ENCODE results near the gene METTL21C. TPM values are rescaled to one million over a fixed set of nuclear protein-coding genes. Genes with fewer than 3 reads are reported as not detected.

Gene METTL21C
- total RNA-seq, 2 donors from 2014 or later: not detected

GRCh38 chr13:102667023-102667422, 27.8 kb downstream of the METTL21C start:
- Histone ChIP-seq H3K9me3 (ENCODE audit: control insufficient read depth, low read length) (peaks cover 71% of the 10 kb centered on the region), H3K9ac (ENCODE audit: extremely low read depth, low read length, poor library complexity, severe bottlenecking) (no peak overlapping the region), H3K27me3 (ENCODE audit: control insufficient read depth, insufficient read depth, low read length, poor library complexity, severe bottlenecking) (no peaks in the 10 kb centered on the region), H3K4me1 (ENCODE audit: control insufficient read depth, insufficient read depth, low read length) (peaks cover 11% of the 10 kb centered on the region), H3K4me3 (ENCODE audit: low read length) (peak overlapping the region; percentile 68), H3K27ac (ENCODE audit: low read depth, low read length) (no peak overlapping the region), H3K36me3 (ENCODE audit: control insufficient read depth, insufficient read depth, low read length) (peaks cover 88% of the 10 kb centered on the region)
- Mint-ChIP-seq H3K36me3 (ENCODE audit: low read depth) (peaks cover 91% of the 10 kb centered on the region), H3K27me3 (ENCODE audit: insufficient read depth) (no peaks in the 10 kb centered on the region), H3K4me1 (no peaks in the 10 kb centered on the region), H3K4me3 (no peak overlapping the region), H3K9me3 (peaks cover 66% of the 10 kb centered on the region), H3K27ac (no peak overlapping the region)
- DNase-seq: no peak
- TF ChIP-seq CTCF (conservative IDR thresholded peaks at IDR 0.05): no peak

- H3K4me1 Mint-ChIP-seq: no peaks in the 10 kb centered on the region
- no peak for TF ChIP-seq CTCF (conservative IDR thresholded peaks at IDR 0.05)
Observed at GRCh38 chr13:102659168-102659713, 35.6 kb downstream of the METTL21C start.

GRCh38 chr13:102658660-102659059, 36.2 kb downstream of the METTL21C start:
- DNase-seq: no peak
- H3K27ac ChIP-seq (ENCODE audit: low read depth, low read length): no peak overlapping the region
- no peak overlapping the region for H3K27ac Mint-ChIP-seq
- no peak for TF ChIP-seq CTCF (conservative IDR thresholded peaks at IDR 0.05)
- H3K9me3 ChIP-seq (ENCODE audit: control insufficient read depth, low read length): peaks cover 22% of the 10 kb centered on the region
- no peak overlapping the region for H3K4me3 Mint-ChIP-seq
- H3K9ac ChIP-seq (ENCODE audit: extremely low read depth, low read length, poor library complexity, severe bottlenecking): no peak overlapping the region
- no peaks in the 10 kb centered on the region for H3K9me3 Mint-ChIP-seq
- no peaks in the 10 kb centered on the region for H3K27me3 Mint-ChIP-seq (ENCODE audit: insufficient read depth)
- no peaks in the 10 kb centered on the region for H3K4me1 Mint-ChIP-seq
- no peaks in the 10 kb centered on the region for H3K27me3 ChIP-seq (ENCODE audit: control insufficient read depth, insufficient read depth, low read length, poor library complexity, severe bottlenecking)
- peaks cover 50% of the 10 kb centered on the region for H3K36me3 Mint-ChIP-seq (ENCODE audit: low read depth)
- H3K36me3 ChIP-seq (ENCODE audit: control insufficient read depth, insufficient read depth, low read length): peaks cover 88% of the 10 kb centered on the region
- 89 to 96% methylated on average over 1 to 3 of the region's 3 CpGs for WGBS, 2 experiments (ENCODE audit: insufficient coverage in 1 of 2, insufficient read length in 1 of 2)
- peaks cover 3% of the 10 kb centered on the region for H3K4me1 ChIP-seq (ENCODE audit: control insufficient read depth, insufficient read depth, low read length)
- H3K4me3 ChIP-seq (ENCODE audit: low read length): no peak overlapping the region

More at GRCh38 chr13:102659168-102659713, 35.6 kb downstream of the METTL21C start:
- H3K36me3 Mint-ChIP-seq (ENCODE audit: low read depth): peaks cover 56% of the 10 kb centered on the region
- peaks cover 3% of the 10 kb centered on the region for H3K4me1 ChIP-seq (ENCODE audit: control insufficient read depth, insufficient read depth, low read length)
- H3K27ac Mint-ChIP-seq: no peak overlapping the region
- no peak overlapping the region for H3K4me3 Mint-ChIP-seq
- no peaks in the 10 kb centered on the region for H3K27me3 ChIP-seq (ENCODE audit: control insufficient read depth, insufficient read depth, low read length, poor library complexity, severe bottlenecking)
- H3K4me3 ChIP-seq (ENCODE audit: low read length): no peak overlapping the region
- H3K27ac ChIP-seq (ENCODE audit: low read depth, low read length): no peak overlapping the region
- DNase-seq: no peak
- no peak overlapping the region for H3K9ac ChIP-seq (ENCODE audit: extremely low read depth, low read length, poor library complexity, severe bottlenecking)
- no peaks in the 10 kb centered on the region for H3K9me3 Mint-ChIP-seq
- H3K36me3 ChIP-seq (ENCODE audit: control insufficient read depth, insufficient read depth, low read length): peaks cover 90% of the 10 kb centered on the region
- H3K27me3 Mint-ChIP-seq (ENCODE audit: insufficient read depth): no peaks in the 10 kb centered on the region
- peaks cover 22% of the 10 kb centered on the region for H3K9me3 ChIP-seq (ENCODE audit: control insufficient read depth, low read length)

Measured in endodermal cell (in vitro differentiated cells).